ENCODE results near the gene RAVER2. TPM values are rescaled to one million over a fixed set of nuclear protein-coding genes. Genes with fewer than 3 reads are reported as not detected.

RAVER2 gene
- polyA plus RNA-seq, 1 donor (not counting 4 experiments of a cell fraction or from before 2014, with no cell fraction given), result 9.1 TPM

DNA sequence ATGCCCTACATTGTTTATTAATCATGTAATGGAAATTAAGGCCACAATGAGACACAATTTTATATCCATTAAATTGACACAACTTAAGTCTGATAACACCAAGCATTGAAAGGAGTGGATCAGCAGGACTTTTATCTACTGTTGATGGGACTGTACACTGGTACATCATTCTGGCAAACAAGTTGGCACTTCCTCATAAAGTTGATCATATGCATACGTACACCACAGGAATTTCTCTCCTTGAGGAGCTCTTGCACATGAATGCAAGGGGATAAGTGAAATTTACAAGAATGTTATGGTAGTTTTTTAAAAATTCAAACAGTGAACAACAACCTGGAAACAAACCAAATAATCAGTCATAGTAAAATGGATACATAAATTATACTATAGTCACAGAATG lies 20.1 kb downstream of the RAVER2 start:
- H3K27me3 ChIP-seq (ENCODE audit: control insufficient read depth, extremely low read depth, insufficient read depth, low read length), result no peaks in the 10 kb centered on the region
- H3K4me3 ChIP-seq (ENCODE audit: control insufficient read depth in 2 of 3, extremely low read depth in 1 of 3, insufficient read depth in 2 of 3, low read depth in 1 of 3, low read length in 3 of 3), result no peak overlapping the region
- no peaks in the 10 kb centered on the region for H3K9me3 ChIP-seq (ENCODE audit: control insufficient read depth, low read depth, low read length)
- no peaks in the 10 kb centered on the region for H3K79me2 ChIP-seq (ENCODE audit: control insufficient read depth, insufficient read depth, low read length)
- FAIRE-seq (no peak), DNase-seq (ENCODE audit: low read depth, low spot score) (no peak)
- dilution Hi-C loops (cut with MboI; ENCODE audit: extremely low pct_ligation_motif_present, low sequenced_read_pairs), result no loop called here
- no peaks in the 10 kb centered on the region for H3K36me3 ChIP-seq (ENCODE audit: control insufficient read depth in 2 of 2, extremely low read depth in 1 of 2, insufficient read depth in 2 of 2, low read length in 2 of 2)
- no peak overlapping the region for H2AFZ ChIP-seq (ENCODE audit: control insufficient read depth, low read length)
- no peak overlapping the region for H3K4me2 ChIP-seq (ENCODE audit: control insufficient read depth, extremely low read depth, insufficient read depth, low read depth, low read length)
- no peak overlapping the region for H3K9ac ChIP-seq (ENCODE audit: control insufficient read depth, extremely low read depth, insufficient read depth, low read length)
- TF ChIP-seq, protein P1, sequence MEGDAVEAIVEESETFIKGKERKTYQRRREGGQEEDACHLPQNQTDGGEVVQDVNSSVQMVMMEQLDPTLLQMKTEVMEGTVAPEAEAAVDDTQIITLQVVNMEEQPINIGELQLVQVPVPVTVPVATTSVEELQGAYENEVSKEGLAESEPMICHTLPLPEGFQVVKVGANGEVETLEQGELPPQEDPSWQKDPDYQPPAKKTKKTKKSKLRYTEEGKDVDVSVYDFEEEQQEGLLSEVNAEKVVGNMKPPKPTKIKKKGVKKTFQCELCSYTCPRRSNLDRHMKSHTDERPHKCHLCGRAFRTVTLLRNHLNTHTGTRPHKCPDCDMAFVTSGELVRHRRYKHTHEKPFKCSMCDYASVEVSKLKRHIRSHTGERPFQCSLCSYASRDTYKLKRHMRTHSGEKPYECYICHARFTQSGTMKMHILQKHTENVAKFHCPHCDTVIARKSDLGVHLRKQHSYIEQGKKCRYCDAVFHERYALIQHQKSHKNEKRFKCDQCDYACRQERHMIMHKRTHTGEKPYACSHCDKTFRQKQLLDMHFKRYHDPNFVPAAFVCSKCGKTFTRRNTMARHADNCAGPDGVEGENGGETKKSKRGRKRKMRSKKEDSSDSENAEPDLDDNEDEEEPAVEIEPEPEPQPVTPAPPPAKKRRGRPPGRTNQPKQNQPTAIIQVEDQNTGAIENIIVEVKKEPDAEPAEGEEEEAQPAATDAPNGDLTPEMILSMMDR (optimal IDR thresholded peaks at IDR 0.05 in 1 of 3, IDR thresholded peaks at IDR 0.05 in 1 of 3, conservative IDR thresholded peaks at IDR 0.05 in 1 of 3; ENCODE audit: extremely low read depth in 1 of 3, insufficient read depth in 2 of 3, low read length in 3 of 3), result no peak
- no peak for TF ChIP-seq EZH2 (IDR thresholded peaks at IDR 0.05; ENCODE audit: low read length)
- H3K27ac ChIP-seq (ENCODE audit: control insufficient read depth, insufficient read depth, low read length), result no peak overlapping the region
- no peaks in the 10 kb centered on the region for H4K20me1 ChIP-seq (ENCODE audit: control insufficient read depth, extremely low read depth, insufficient read depth, low read length)
- H3K4me1 ChIP-seq (ENCODE audit: control insufficient read depth, extremely low read depth, insufficient read depth, low read length), result no peaks in the 10 kb centered on the region
- no peaks in the 10 kb centered on the region for H3K9me1 ChIP-seq (ENCODE audit: control insufficient read depth, extremely low read depth, insufficient read depth, low read length)

DNA sequence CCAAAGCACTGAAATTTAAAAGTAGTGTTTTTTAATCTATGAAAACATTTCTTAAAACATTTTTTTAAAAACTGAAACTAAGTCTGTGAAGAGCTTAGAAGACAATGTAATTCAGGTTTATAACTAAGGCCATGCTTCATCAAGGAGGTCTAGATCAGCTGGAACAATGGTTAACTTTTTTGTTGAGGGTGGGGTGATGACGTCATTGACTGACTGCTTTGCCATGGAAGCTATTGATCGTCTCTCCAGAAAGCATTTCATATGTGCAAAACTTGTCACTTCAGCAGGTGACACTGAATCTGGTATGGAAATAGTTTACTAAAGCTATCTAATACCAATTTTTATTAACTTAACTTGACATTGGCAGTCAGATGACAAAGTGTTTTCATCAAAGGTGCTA lies 21.0 kb downstream of the RAVER2 start:
- Histone ChIP-seq H3K27ac (ENCODE audit: control insufficient read depth, insufficient read depth, low read length) (no peak overlapping the region), H3K4me1 (ENCODE audit: control insufficient read depth, extremely low read depth, insufficient read depth, low read length) (no peaks in the 10 kb centered on the region), H3K4me2 (ENCODE audit: control insufficient read depth, extremely low read depth, insufficient read depth, low read depth, low read length) (no peak overlapping the region), H3K27me3 (ENCODE audit: control insufficient read depth, extremely low read depth, insufficient read depth, low read length) (no peaks in the 10 kb centered on the region), H3K79me2 (ENCODE audit: control insufficient read depth, insufficient read depth, low read length) (no peaks in the 10 kb centered on the region), H3K9me1 (ENCODE audit: control insufficient read depth, extremely low read depth, insufficient read depth, low read length) (no peaks in the 10 kb centered on the region), H3K9me3 (ENCODE audit: control insufficient read depth, low read depth, low read length) (no peaks in the 10 kb centered on the region), H3K36me3 (ENCODE audit: control insufficient read depth in 2 of 2, extremely low read depth in 1 of 2, insufficient read depth in 2 of 2, low read length in 2 of 2) (no peaks in the 10 kb centered on the region), H4K20me1 (ENCODE audit: control insufficient read depth, extremely low read depth, insufficient read depth, low read length) (no peaks in the 10 kb centered on the region), H2AFZ (ENCODE audit: control insufficient read depth, low read length) (no peak overlapping the region), H3K9ac (ENCODE audit: control insufficient read depth, extremely low read depth, insufficient read depth, low read length) (no peak overlapping the region), H3K4me3 (ENCODE audit: control insufficient read depth in 2 of 3, extremely low read depth in 1 of 3, insufficient read depth in 2 of 3, low read depth in 1 of 3, low read length in 3 of 3) (no peak overlapping the region)
- no peak for DNase-seq (ENCODE audit: low read depth, low spot score)
- no peak for FAIRE-seq
- no peak for TF ChIP-seq EZH2 (IDR thresholded peaks at IDR 0.05; ENCODE audit: low read length)
- TF ChIP-seq, protein P1 (optimal IDR thresholded peaks at IDR 0.05 in 1 of 3, IDR thresholded peaks at IDR 0.05 in 1 of 3, conservative IDR thresholded peaks at IDR 0.05 in 1 of 3; ENCODE audit: extremely low read depth in 1 of 3, insufficient read depth in 2 of 3, low read length in 3 of 3), result no peak
- dilution Hi-C loops (cut with MboI; ENCODE audit: extremely low pct_ligation_motif_present, low sequenced_read_pairs), result no loop called here

All from keratinocyte (primary cell).